Naive thymus-derived CD4-positive, alpha-beta T cell (primary cell): Measurements from ENCODE around the gene CPNE6. TPM values are rescaled to one million over a fixed set of nuclear protein-coding genes. Genes with fewer than 3 reads are reported as not detected.

Experiments used
- ATAC-seq: fragments of 150-1000 bp; cut with Tn5 transposase; 2 replicates; pipeline ENCODE4 v1.10.0; 2021; ENCODE audit warnings: mild to moderate bottlenecking, moderate library complexity
- CTCF ChIA-PET: fragments of 350-600 bp; sonication (Branson Sonifier 250); formaldehyde crosslinking; loops from one replicate; lab custom pipeline; 2021; ENCODE audit warnings: antibody characterized with exemption; lab: Charles Lee
- POLR2A ChIA-PET: fragments of 350-600 bp; sonication (Branson Sonifier 250); formaldehyde crosslinking; loops from one replicate; lab custom pipeline; 2021; ENCODE audit warnings: antibody characterized with exemption, inconsistent platforms; lab: Charles Lee
- DNase-seq, 9 donors: peaks; one replicate each; pipeline versions ENCODE4 v3.0.0 to v3.0.0-alpha.2; 2020 to 2022; ENCODE audit warnings: mixed read lengths in 1 of 9
- H3K27ac ChIP-seq: one replicate; pipeline ENCODE4 v1.7.0; 2013; ENCODE audit warnings: mild to moderate bottlenecking, low read depth, low read length, moderate library complexity
- H3K27me3 ChIP-seq, 2 donors: one replicate each; pipeline ENCODE4 v1.7.0; 2013; ENCODE audit warnings: low read length in 2 of 2, mild to moderate bottlenecking in 2 of 2, moderate library complexity in 2 of 2; ENCODE audit not compliant: control insufficient read depth in 2 of 2, insufficient read depth in 2 of 2
- H3K36me3 ChIP-seq, 3 experiments: 1 replicate in 2 of 3; 2 replicates in 1 of 3; pipeline ENCODE4 v1.7.0; 2013; ENCODE audit warnings: low read length in 3 of 3, mild to moderate bottlenecking in 3 of 3, moderate library complexity in 1 of 3; ENCODE audit not compliant: insufficient read depth in 3 of 3, control insufficient read depth in 2 of 3
- H3K4me1 ChIP-seq, 2 donors: one replicate each; pipeline ENCODE4 v1.7.0; 2013; ENCODE audit warnings: low read length in 2 of 2, mild to moderate bottlenecking in 2 of 2, moderate library complexity in 1 of 2; ENCODE audit not compliant: control insufficient read depth in 2 of 2, insufficient read depth in 2 of 2
- H3K4me3 ChIP-seq: 2 replicates; pipeline ENCODE4 v1.7.0; 2013; ENCODE audit warnings: mild to moderate bottlenecking, low read length
- H3K9me3 ChIP-seq, 3 experiments: 1 replicate in 2 of 3; 2 replicates in 1 of 3; pipeline ENCODE4 v1.7.0; 2013; ENCODE audit warnings: low read length in 3 of 3; ENCODE audit not compliant: control insufficient read depth in 2 of 3
- H3K27ac Mint-ChIP-seq, 9 donors: one replicate each; pipeline ENCODE4 v1.8.0; 2020 to 2022; ENCODE audit warnings: mixed read lengths in 9 of 9, mild to moderate bottlenecking in 8 of 9, moderate library complexity in 5 of 9, inconsistent platforms in 2 of 9
- H3K27me3 Mint-ChIP-seq, 5 donors: one replicate each; pipeline ENCODE4 v1.8.0; 2021 to 2022; ENCODE audit warnings: mixed read lengths in 5 of 5, mild to moderate bottlenecking in 1 of 5
- H3K36me3 Mint-ChIP-seq, 5 donors: one replicate each; pipeline ENCODE4 v1.8.0; 2020 to 2022; ENCODE audit warnings: mixed read lengths in 5 of 5, mild to moderate bottlenecking in 3 of 5, inconsistent platforms in 1 of 5
- H3K4me1 Mint-ChIP-seq, 7 donors: one replicate each; pipeline ENCODE4 v1.8.0; 2020 to 2022; ENCODE audit warnings: mixed read lengths in 7 of 7, mild to moderate bottlenecking in 3 of 7, inconsistent platforms in 1 of 7
- H3K4me3 Mint-ChIP-seq, 10 donors: one replicate each; pipeline ENCODE4 v1.8.0; 2020 to 2022; ENCODE audit warnings: mild to moderate bottlenecking in 10 of 10, mixed read lengths in 10 of 10, moderate library complexity in 6 of 10, inconsistent platforms in 2 of 10
- H3K9me3 Mint-ChIP-seq, 11 donors: one replicate each; pipeline ENCODE4 v1.8.0; 2020 to 2022; ENCODE audit warnings: mixed read lengths in 11 of 11, mild to moderate bottlenecking in 4 of 11, inconsistent platforms in 1 of 11, moderate library complexity in 1 of 11
- intact Hi-C, 2 donors: fragments of 100-400 bp; cut with micrococcal nuclease; formaldehyde crosslinking; loops; one replicate each; pipeline ENCODE4 v1.15.1; 2023
- polyA plus RNA-seq, 2 donors: library from polyadenylated mRNA; unstranded; fragments of 300-500 nt; fragmentation: Illumina TruSeq; gene quantifications; one replicate each; pipeline ENCODE4 v1.2.3, GENCODE V29; 2021
- total RNA-seq, 6 experiments: library from RNA in 5 of 6; stranded (reverse) in 5 of 6; gene quantifications; 1 replicate in 5 of 6; 2 replicates in 1 of 6; pipeline ENCODE4 v1.2.3 and lab custom pipeline; 2021 to 2026

Gene CPNE6
- total and polyA plus RNA-seq, 7 experiments from 2014 or later: 0.12 TPM; not detected in 6

GRCh38 chr14:24053548-24054323 lies 17.6 kb upstream of the CPNE6 start:
- Histone ChIP-seq H3K27me3 (no peaks in the 10 kb centered on the region), H3K27ac (no peak overlapping the region), H3K4me3 (no peak overlapping the region), H3K9me3 (no peaks in the 10 kb centered on the region), H3K4me1 (peaks cover 0 to 8% of the 10 kb centered on the region in 2 donors), H3K36me3 (no peaks in the 10 kb centered on the region)
- DNase-seq (no peak), ATAC-seq (no peak)
- H3K36me3 Mint-ChIP-seq: peaks cover 0 to 1% (median 0%) of the 10 kb centered on the region in 5 donors
- ChIA-PET CTCF (interaction anchor here (0.6 to 8.4 kb wide), 3 partner anchors 23 to 52 kb away, joined by 3 to 246 read pairs (median 3); no protein-coding TSS in a partner anchor), POLR2A (interaction anchor here (2.8 kb wide), 1 partner anchor 60 kb away, joined by 10 read pairs; the partner anchor contains the start of genes DCAF11 and NRL)
- H3K27ac Mint-ChIP-seq: peak overlapping the region in 1 of 9 donors; percentile 52
- H3K9me3 Mint-ChIP-seq: no peaks in the 10 kb centered on the region
- H3K4me3 Mint-ChIP-seq: peak overlapping the region in 9 of 10 donors; percentile 69 to 91 (median 78)
- H3K4me1 Mint-ChIP-seq: peaks cover 8 to 19% (median 17%) of the 10 kb centered on the region in 7 donors
- peaks cover 11 to 35% (median 19%) of the 10 kb centered on the region in 5 donors for H3K27me3 Mint-ChIP-seq
- intact Hi-C loops: no loop called here

DNA sequence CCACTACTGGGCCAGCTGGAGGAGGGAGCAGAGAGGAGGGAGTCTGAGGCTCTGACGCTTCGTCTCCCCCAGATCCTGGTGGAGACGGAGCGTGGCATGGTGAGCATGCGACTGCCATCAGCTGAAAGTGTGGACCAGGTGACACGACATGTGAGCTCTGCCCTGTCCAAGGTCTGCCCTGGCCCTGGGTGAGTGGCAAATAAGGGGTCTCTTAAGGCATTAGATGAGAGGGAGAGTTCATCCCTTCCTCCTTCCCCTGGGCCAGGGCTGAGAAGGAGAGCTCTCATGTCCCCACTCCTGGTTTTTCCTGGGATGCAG lies 17.1 kb upstream of the CPNE6 start:
- H3K36me3 ChIP-seq: no peaks in the 10 kb centered on the region
- Mint-ChIP-seq H3K9me3 (no peaks in the 10 kb centered on the region), H3K27me3 (peaks cover 8 to 33% (median 19%) of the 10 kb centered on the region in 5 donors), H3K4me3 (peak overlapping the region in 2 of 10 donors; percentile 36 to 91), H3K4me1 (peaks cover 8 to 21% (median 17%) of the 10 kb centered on the region in 7 donors), H3K27ac (no peak overlapping the region), H3K36me3 (peaks cover 0 to 1% (median 0%) of the 10 kb centered on the region in 5 donors)
- no peak overlapping the region for H3K27ac ChIP-seq
- ChIA-PET CTCF (interaction anchor here (0.6 to 8.4 kb wide), 3 partner anchors 24 to 51 kb away, joined by 3 to 246 read pairs (median 3); no protein-coding TSS in a partner anchor), POLR2A (no interaction called here)
- H3K9me3 ChIP-seq: no peaks in the 10 kb centered on the region
- no peaks in the 10 kb centered on the region for H3K27me3 ChIP-seq
- DNase-seq (no peak), ATAC-seq (no peak)
- no peak overlapping the region for H3K4me3 ChIP-seq
- H3K4me1 ChIP-seq: peaks cover 0 to 8% of the 10 kb centered on the region in 2 donors
- intact Hi-C loops: no loop called here

DNA sequence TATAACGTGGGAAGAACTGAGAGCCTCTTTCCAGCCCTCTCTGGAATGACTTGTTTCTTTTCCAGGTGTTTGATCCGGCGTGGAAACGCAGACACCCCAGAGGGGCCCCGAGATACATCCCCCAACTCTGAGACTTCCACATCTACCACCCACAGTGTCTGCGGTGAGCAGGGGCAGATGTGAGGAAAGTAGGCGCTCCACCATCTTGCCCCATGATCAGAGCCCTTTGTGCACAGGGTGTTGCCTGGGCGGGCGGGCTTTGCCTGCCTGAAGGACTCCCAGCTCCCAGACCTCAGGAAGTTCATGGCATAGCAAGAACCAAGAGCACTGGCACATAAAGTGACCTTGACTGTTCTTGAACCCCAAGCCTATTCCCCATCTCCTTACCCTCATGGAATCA lies 16.7 kb upstream of the CPNE6 start:
- DNase-seq: no peak
- no peak overlapping the region for H3K27ac Mint-ChIP-seq
- no peaks in the 10 kb centered on the region for H3K9me3 Mint-ChIP-seq
- no peaks in the 10 kb centered on the region for H3K9me3 ChIP-seq
- peaks cover 8 to 21% (median 17%) of the 10 kb centered on the region in 7 donors for H3K4me1 Mint-ChIP-seq
- H3K4me1 ChIP-seq: peaks cover 0 to 8% of the 10 kb centered on the region in 2 donors
- peaks cover 8 to 31% (median 19%) of the 10 kb centered on the region in 5 donors for H3K27me3 Mint-ChIP-seq
- intact Hi-C loops: no loop called here
- POLR2A ChIA-PET: no interaction called here
- no peak overlapping the region for H3K27ac ChIP-seq
- H3K4me3 ChIP-seq: no peak overlapping the region
- ATAC-seq: no peak
- peak overlapping the region in 1 of 10 donors; percentile 8 for H3K4me3 Mint-ChIP-seq
- H3K36me3 Mint-ChIP-seq: peaks cover 0 to 1% (median 0%) of the 10 kb centered on the region in 5 donors
- H3K36me3 ChIP-seq: no peaks in the 10 kb centered on the region
- H3K27me3 ChIP-seq: no peaks in the 10 kb centered on the region
- CTCF ChIA-PET: interaction anchor here (0.6 to 8.4 kb wide), 3 partner anchors 24 to 51 kb away, joined by 3 to 246 read pairs (median 3); no protein-coding TSS in a partner anchor

DNA sequence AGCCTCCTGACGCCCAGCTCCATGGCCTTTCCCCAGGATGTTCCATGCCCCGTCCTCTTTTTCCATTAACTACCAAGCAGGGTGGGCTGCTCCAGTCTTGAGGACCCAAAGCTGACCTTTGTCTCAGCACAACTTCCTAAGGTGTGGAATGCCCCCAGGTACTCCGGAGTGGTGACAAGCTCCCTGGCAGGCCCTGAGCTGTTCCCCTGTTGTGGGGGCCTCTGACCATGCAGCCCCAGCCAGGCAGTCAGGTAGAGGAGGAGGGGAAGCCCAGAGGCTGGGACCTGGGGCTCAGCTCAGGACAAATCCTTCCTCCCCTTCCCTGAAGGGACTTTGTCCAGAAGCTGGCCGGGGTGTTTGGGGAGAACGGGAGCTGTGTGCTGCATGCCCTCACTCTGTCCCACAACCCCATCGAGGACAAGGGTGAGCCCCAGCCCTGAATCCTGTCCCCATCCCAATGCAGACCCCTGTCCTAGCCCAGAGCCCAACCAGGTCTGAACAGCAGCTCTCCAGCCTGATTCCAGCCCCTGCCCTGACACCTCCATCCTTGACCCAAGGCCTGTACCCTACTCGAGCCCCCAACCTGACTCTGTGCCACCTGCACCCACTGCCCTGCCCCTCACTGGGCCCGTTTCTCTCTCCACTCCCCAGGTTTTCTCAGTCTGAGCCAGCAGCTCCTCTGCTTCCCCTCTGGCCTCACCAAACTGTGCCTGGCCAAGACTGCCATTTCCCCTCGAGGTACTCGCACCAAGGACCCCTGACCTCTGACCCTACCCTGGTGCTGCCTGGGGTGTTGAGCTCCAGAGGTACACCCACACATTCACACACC lies 15.2 kb upstream of the CPNE6 start:
- Histone ChIP-seq H3K27me3 (no peaks in the 10 kb centered on the region), H3K27ac (no peak overlapping the region), H3K4me3 (no peak overlapping the region), H3K9me3 (no peaks in the 10 kb centered on the region), H3K36me3 (no peaks in the 10 kb centered on the region), H3K4me1 (peaks cover 0 to 8% of the 10 kb centered on the region in 2 donors)
- intact Hi-C loops: no loop called here
- POLR2A ChIA-PET: interaction anchor here (0.9 to 4.2 kb wide), 6 partner anchors 25 to 59 kb away, joined by 3 to 50 read pairs (median 4); partner anchors contain the start of genes DCAF11, NRL and PCK2
- Mint-ChIP-seq H3K27me3 (peaks cover 8 to 17% (median 11%) of the 10 kb centered on the region in 5 donors), H3K4me3 (no peak overlapping the region), H3K4me1 (peaks cover 8 to 19% (median 14%) of the 10 kb centered on the region in 7 donors), H3K36me3 (no peaks in the 10 kb centered on the region), H3K9me3 (no peaks in the 10 kb centered on the region), H3K27ac (peak overlapping the region in 1 of 9 donors; percentile 74)
- ATAC-seq: no peak
- CTCF ChIA-PET: interaction anchor here (0.6 to 8.4 kb wide), 8 partner anchors 19 to 277 kb away, joined by 3 to 246 read pairs (median 18); partner anchors contain the start of genes DCAF11, IRF9, NRL and PCK2
- DNase-seq: no peak

DNA sequence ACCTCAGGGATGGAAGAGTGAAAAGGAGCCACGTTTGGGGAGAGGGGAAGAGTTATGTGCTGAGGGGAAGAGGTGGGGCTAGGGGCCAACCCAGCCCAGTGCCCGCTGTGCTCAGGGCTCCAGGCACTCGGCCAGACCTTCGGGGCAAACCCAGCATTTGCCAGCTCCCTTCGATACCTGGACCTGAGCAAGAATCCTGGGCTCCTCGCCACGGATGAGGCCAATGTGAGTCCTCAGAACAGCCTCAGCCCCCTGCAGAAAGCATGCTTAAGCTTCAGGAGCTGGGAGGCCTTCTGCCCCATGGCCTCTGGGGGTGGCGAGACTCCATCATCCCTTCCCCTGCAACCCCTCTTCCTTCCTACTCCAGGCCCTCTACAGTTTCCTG lies 14.6 kb upstream of the CPNE6 start:
- intact Hi-C loops: no loop called here
- no peak overlapping the region for H3K4me3 ChIP-seq
- no peak overlapping the region for H3K27ac ChIP-seq
- ATAC-seq (no peak), DNase-seq (no peak)
- peaks cover 7 to 17% (median 11%) of the 10 kb centered on the region in 7 donors for H3K4me1 Mint-ChIP-seq
- peaks cover 8 to 16% (median 10%) of the 10 kb centered on the region in 5 donors for H3K27me3 Mint-ChIP-seq
- no peaks in the 10 kb centered on the region for H3K9me3 ChIP-seq
- no peaks in the 10 kb centered on the region for H3K27me3 ChIP-seq
- no peaks in the 10 kb centered on the region for H3K9me3 Mint-ChIP-seq
- no peaks in the 10 kb centered on the region for H3K36me3 ChIP-seq
- H3K4me3 Mint-ChIP-seq: no peak overlapping the region
- no peaks in the 10 kb centered on the region for H3K36me3 Mint-ChIP-seq
- ChIA-PET CTCF (interaction anchor here (0.8 to 8.4 kb wide), 12 partner anchors 19 to 240 kb away, joined by 3 to 246 read pairs (median 6); partner anchors contain the start of genes DCAF11, IRF9, NRL and PCK2), POLR2A (interaction anchor here (0.6 to 4.2 kb wide), 5 partner anchors 35 to 951 kb away, joined by 3 to 50 read pairs (median 5); partner anchors contain the start of genes DCAF11, NRL and PCK2)
- peaks cover 0 to 8% of the 10 kb centered on the region in 2 donors for H3K4me1 ChIP-seq
- H3K27ac Mint-ChIP-seq: no peak overlapping the region

DNA sequence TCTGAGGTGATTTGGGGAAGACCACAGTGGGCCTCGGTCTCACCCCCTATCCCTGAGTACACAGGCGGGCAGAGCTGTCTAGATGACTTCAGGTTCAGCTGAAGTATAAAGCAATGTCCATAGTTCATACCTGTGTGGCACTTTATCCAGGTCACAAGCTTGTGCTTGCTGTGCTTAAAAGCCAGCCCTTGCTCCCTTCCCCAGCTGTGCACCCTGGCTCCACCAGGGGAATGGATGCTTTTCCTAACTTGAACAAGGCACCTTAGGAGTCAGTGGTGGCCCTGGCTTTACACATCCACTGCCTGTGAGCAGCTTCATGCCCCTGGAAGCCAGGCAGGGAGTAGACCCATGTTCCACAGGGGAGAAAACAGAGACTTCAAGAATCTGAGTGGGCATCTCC lies 14.1 kb upstream of the CPNE6 start:
- intact Hi-C loops: no loop called here
- no peaks in the 10 kb centered on the region for H3K27me3 ChIP-seq
- no peaks in the 10 kb centered on the region for H3K36me3 ChIP-seq
- H3K4me1 ChIP-seq: peaks cover 0 to 7% of the 10 kb centered on the region in 2 donors
- Mint-ChIP-seq H3K27me3 (peaks cover 8 to 16% (median 10%) of the 10 kb centered on the region in 5 donors), H3K9me3 (no peaks in the 10 kb centered on the region), H3K27ac (no peak overlapping the region), H3K36me3 (no peaks in the 10 kb centered on the region), H3K4me3 (no peak overlapping the region), H3K4me1 (peaks cover 7 to 17% (median 11%) of the 10 kb centered on the region in 7 donors)
- DNase-seq: no peak
- POLR2A ChIA-PET: interaction anchor here (0.6 to 4.2 kb wide), 9 partner anchors 11 to 951 kb away, joined by 3 to 50 read pairs (median 5); partner anchors contain the start of genes CHMP4A, DCAF11, NRL and PCK2
- no peak overlapping the region for H3K27ac ChIP-seq
- CTCF ChIA-PET: interaction anchor here (0.6 to 8.4 kb wide), 19 partner anchors 15 to 275 kb away, joined by 3 to 246 read pairs (median 4); partner anchors contain the start of genes DCAF11, IRF9, NRL and PCK2
- ATAC-seq: no peak
- H3K4me3 ChIP-seq: no peak overlapping the region
- H3K9me3 ChIP-seq: no peaks in the 10 kb centered on the region
